GM21619 (cell line): ENCODE measurements around the gene CELF4.

Experiments
- ATAC-seq: cut with Tn5 transposase; IDR thresholded peaks from one replicate; pipeline ENCODE4 v1.9.1; 2021; ENCODE audit not compliant: unreplicated experiment

Gene CELF4

GRCh38 chr18:37422596-37422995, 143.0 kb downstream of the CELF4 start:
- no peak for ATAC-seq

- ATAC-seq = no peak
Observed at GRCh38 chr18:37422116-37422515, 143.5 kb downstream of the CELF4 start.

GRCh38 chr18:37421341-37422077, 144.1 kb downstream of the CELF4 start:
- no peak for ATAC-seq

- no peak for ATAC-seq
Observed at GRCh38 chr18:37420315-37420880, 145.2 kb downstream of the CELF4 start.

- no peak for ATAC-seq
Observed at GRCh38 chr18:37419866-37420265, 145.7 kb downstream of the CELF4 start.

GRCh38 chr18:37419315-37419714, 146.3 kb downstream of the CELF4 start:
- ATAC-seq = no peak

DNA sequence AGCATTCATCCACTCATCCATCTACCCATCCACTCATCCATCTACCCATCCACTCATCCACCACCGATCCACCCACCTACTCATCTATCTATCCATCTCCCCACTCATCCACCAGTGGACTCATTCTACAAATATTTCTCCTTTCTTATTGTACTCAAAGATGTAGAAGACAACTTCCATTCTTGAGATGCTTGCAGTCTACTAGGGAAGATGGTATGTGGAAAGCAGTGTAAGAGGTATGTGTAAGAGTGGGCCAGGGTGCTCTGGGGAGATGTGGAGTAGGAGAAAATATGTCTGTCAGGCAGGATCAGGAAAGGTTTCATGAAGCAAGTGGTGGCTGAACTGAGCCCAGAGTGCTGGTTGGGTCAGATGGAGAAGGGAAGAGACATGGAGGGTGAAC, 150.8 kb downstream of the CELF4 start:
- ATAC-seq = no peak

GRCh38 chr18:37412829-37413228, 152.8 kb downstream of the CELF4 start:
- ATAC-seq = no peak

DNA sequence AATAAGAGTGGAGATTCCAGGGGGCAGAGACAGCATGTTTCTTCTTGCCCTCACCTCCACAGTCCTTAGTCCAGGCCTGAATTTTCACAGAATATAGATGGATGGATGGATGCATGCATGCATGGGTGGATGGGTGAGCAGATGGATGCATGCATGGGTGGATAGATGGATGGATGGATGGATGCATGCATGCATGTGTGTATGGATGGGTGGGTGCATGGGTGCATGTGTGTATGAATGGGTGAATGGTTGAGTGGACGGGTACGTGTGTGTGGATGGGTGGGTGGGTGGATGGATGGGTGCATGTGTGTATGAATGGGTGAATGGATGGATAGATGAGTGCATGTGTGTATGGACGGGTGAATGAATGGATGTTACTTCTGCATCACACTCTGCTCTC, 153.3 kb downstream of the CELF4 start:
- ATAC-seq = no peak

- no peak for ATAC-seq
Observed at GRCh38 chr18:37409878-37410277, 155.7 kb downstream of the CELF4 start.

DNA sequence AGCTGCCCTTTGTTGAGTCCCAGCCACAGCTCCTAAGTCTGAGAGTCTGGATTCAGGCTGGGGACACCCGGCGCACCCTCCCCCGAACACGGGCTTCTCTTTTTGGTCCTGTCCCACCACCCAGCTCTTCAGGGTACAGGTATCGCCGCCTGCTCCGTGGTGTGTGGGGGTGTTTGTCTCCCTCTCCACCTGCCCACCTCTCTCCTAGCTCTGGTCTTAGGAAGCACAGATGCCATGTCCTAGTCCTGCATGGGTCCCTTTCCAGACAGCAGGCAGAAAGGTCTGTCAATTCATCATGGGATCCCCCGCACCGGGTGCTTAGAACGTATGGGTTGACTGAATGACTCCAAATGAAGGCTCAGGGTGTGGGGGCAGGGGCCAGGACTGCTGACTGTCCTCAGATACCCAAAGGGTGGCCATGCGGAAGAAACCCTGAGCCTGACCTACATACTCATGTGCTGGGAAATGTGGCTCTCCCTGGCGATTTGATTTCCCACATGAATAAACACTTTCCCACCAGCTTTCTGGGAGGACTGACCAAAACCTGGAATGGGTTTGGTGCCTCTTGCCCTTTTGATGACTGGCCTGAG, 156.8 kb downstream of the CELF4 start:
- ATAC-seq = no peak

DNA sequence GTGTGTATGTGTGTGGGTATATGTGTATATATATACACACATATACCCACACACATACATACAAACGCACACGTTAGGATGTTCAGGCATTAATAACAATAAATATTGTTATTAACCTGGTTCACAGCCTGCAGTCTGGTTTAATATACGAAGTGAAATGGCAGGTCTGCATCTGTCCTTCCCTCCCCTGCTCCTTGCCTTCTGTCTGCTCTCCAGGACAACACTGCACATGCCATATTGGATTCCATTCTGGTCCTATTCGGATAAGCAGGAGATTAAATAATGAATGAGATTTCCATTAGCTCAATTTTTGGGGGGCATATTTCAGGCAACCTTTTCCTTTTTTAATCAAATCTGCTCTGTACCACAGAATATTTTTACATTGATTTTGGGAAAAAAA, 158.0 kb downstream of the CELF4 start:
- no peak for ATAC-seq

- ATAC-seq = no peak
Observed at GRCh38 chr18:37405772-37406171, 159.8 kb downstream of the CELF4 start.

- ATAC-seq = no peak
Observed at GRCh38 chr18:37405229-37405628, 160.4 kb downstream of the CELF4 start.

DNA sequence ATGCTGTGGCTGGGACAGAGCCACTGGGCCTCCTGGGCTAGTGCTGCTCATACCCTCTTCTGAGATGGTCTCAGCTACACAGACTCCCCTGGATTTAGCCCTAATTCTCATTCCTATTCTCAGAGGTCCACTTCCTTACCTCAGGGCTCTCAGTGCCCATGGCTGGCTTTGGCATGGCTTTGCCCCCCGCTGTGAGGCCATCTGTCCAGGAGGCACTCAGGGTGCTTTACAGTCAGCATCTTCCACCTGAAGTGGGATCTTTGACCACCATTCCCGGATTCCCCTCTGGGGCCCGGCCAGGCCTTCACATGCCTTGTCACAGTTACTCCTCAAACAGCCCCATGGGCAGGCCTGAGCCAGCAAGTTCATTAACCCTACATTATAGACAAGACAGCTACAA, 161.8 kb downstream of the CELF4 start:
- ATAC-seq = no peak

DNA sequence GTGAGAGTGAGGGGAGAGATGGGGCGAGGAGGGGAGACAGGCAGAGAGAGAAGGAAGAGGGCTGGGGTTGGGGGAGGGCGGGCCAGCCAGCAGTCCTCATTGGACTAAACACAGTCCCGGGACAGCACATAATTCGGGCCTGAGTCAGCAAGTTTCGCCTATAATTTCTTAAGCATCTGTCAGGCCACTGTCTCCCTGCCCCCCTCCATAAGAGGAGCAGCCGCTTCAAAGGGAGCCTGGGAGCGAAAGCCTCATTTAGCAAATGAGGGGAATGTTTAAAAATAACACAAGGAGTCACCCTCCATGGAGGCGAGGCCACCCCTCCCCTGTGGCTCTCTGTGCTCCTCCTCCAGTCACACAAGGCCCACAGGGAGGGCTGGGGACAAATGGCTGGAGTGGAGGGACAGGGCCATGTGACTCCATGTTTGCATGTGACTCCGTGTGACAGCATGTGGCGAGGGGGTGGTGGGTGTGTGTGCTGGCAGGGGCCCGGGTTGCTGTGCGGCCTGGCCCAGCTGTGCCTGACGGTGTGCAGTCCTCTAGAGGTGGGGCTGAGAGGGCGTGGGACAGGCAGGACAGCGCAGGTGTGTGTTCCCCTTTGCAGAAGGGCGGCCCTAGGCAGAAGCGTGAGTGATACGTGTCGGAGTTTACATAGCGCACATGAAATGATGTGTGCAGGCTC, 162.4 kb downstream of the CELF4 start:
- no peak for ATAC-seq

DNA sequence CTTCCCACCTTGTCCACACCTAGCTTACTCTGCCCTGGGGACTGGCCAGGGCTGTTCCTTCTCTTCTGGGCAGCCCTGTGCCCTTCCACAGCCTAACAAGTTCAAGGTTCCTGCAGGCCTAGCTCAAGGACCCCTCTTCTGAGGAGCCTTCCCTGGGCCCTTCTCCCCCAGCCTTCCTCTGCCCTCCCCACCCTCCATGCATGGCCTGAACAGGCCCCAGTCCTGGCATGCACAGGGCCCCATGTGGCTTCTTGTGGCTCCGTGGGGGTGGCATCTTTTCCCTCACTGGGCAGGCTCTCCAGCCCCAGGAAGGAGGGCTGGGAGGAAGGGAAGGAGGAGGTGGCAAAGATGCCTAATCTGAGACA, 162.9 kb downstream of the CELF4 start:
- no peak for ATAC-seq

GRCh38 chr18:37400802-37401201, 164.8 kb downstream of the CELF4 start:
- no peak for ATAC-seq

DNA sequence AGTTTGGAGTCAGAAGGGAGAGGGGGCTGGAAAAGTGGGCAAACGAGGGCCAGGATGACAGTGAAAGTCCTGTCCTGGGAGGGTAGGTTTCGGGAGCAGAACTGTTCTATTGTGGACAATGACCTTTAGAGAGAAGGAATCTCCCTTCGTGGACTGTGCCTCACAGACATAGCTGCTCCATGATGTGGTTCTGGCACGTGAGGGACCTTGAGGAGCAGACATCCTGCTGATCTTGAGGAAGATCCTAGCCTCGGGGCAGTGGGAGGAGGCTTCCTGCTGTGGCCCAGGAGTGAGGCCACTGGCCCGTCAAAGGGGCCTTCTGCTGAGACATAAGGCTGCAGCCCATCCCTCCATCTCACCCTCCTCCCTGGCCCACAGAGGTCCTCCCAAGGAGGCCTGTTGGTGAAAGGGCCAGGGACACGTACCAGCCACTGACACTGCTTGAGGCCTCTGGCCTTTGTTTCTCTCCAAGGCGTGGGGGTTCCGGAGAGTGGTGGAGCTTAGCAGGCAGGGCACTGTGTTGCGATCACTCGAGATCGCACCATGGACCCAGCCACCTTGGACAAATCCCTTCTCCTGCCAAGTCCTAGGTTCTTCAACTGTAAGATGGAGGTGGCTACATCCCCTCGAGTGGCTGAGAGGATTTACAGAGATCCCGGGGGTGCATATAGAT, 167.2 kb downstream of the CELF4 start:
- no peak for ATAC-seq

DNA sequence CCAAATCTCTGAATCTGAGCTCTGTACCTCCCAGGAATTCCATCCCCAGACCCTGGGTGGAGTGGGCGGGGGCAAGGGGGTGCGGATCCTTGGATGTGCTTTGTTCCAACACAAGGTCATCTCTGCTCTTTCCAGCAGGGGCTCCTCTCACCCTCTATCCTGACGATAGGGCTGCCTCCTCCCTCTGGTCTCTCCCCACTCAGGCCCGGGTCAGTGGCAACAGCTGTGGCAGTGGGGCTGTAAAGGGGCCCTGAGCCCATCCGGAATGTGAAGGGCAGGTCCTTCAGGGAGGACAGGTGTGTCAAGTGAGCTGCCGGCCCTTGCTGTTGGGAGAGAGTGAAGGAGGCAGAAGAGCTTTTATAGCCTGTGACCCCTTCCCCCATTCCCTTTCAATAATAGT, 167.8 kb downstream of the CELF4 start:
- ATAC-seq = no peak

DNA sequence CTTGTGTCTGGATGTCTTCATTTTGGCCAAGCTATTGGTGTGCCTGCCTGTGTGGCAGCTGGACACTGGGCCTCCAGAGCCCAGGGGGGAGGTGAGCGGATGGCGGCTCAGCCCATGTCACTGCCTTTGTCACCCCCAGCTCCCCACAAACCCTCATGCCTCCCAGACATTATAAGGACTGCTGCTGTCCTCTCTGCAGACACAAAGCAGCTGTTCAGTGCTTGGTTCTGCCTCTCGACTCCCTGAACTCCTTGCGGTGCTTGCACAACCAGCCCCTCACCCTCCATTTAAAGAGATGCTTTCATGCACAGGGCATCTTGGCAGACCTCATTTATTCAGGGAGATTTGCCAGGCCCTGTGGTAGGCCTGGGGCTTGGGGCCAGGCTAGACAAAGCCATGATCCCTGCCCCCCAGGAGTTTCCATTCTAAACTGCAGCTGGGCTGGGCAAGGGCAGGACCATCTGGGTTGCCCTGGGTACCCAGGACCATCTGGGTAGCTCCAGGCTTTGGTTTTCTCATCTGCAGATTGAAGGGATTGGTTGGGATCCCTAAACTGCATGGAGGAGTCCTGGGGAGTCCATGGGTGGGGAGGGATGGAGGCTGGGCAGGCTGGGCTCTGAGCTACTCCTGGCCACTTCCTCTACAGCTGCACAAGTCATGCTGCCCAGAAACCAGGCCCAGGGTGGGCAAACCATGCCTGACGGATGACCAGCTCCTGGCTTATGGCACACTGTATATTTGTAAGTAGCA, 168.5 kb downstream of the CELF4 start:
- no peak for ATAC-seq
